ENCODE data around the gene GALNT18. TPM values are rescaled to one million over a fixed set of nuclear protein-coding genes. Genes with fewer than 3 reads are reported as not detected.
A peak's percentile ranks its signal among the peaks of the same experiment; 100 is the strongest.

GALNT18 gene
- total RNA-seq, 1 donor from 2014 or later, result 2.1 TPM

DNA sequence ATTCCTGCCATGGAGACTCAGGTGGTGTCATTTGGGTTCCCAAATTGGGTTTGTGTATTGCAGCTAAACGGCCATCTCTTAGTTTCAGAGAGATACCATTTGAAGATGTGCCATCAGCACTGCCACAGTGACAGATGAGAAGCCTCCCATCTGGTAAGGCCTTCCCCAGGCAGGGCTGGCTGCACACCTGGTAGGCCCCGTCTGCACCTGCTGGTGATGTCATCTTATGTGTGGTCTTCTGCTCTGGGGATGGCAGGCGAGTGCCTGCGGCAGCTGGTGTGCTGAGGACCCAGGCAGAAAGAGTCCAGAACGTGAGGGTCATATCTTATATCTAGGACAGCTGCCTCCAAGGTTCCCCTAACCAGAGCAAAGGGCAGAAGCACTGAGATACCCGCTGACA lies 369.4 kb downstream of the GALNT18 start:
- no peak overlapping the region for H3K27ac Mint-ChIP-seq
- peaks cover 5% of the 10 kb centered on the region for H3K27me3 Mint-ChIP-seq
- no peak for DNase-seq (ENCODE audit: low spot score, unreplicated experiment)
- H3K4me3 Mint-ChIP-seq (ENCODE audit: low read depth), result no peak overlapping the region
- H3K9me3 Mint-ChIP-seq (ENCODE audit: low read depth), result no peaks in the 10 kb centered on the region
- H3K36me3 Mint-ChIP-seq (ENCODE audit: insufficient read depth), result no peaks in the 10 kb centered on the region
- peaks cover under 1% of the 10 kb centered on the region for H3K4me1 Mint-ChIP-seq (ENCODE audit: low read depth)
- TF ChIP-seq, protein P1, sequence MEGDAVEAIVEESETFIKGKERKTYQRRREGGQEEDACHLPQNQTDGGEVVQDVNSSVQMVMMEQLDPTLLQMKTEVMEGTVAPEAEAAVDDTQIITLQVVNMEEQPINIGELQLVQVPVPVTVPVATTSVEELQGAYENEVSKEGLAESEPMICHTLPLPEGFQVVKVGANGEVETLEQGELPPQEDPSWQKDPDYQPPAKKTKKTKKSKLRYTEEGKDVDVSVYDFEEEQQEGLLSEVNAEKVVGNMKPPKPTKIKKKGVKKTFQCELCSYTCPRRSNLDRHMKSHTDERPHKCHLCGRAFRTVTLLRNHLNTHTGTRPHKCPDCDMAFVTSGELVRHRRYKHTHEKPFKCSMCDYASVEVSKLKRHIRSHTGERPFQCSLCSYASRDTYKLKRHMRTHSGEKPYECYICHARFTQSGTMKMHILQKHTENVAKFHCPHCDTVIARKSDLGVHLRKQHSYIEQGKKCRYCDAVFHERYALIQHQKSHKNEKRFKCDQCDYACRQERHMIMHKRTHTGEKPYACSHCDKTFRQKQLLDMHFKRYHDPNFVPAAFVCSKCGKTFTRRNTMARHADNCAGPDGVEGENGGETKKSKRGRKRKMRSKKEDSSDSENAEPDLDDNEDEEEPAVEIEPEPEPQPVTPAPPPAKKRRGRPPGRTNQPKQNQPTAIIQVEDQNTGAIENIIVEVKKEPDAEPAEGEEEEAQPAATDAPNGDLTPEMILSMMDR (IDR thresholded peaks at IDR 0.05; ENCODE audit: unreplicated experiment), result no peak

DNA sequence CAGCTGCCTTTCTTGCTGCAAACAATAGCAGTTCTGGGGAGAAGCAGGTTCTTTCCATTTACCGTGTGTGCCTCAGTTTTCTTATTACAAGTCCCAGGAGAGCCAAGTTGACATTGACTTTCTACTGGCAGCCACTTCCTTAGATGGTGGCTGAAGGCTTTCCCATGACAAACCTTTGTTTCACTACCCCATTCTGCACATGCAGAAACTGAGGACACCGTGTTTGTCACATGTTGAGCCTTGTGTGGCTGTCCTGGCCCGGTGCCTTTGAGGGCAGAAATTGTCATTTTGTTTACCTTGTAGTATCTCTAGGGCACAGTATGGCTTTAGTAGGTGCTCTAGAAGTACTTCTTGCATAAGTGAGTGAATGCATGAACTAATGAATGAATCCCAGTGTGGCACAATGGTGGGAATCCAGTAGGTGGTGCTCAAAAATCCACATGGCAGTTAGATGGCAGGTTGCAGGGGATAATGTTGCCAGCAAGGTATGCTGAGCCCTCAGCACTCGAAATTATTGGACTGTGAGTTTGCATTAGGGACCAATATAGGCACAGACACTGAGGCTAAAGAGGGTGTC lies 370.3 kb downstream of the GALNT18 start:
- peaks cover 3% of the 10 kb centered on the region for H3K4me1 Mint-ChIP-seq (ENCODE audit: low read depth)
- peaks cover 5% of the 10 kb centered on the region for H3K27me3 Mint-ChIP-seq
- TF ChIP-seq, protein P1 (IDR thresholded peaks at IDR 0.05; ENCODE audit: unreplicated experiment), result no peak
- DNase-seq (ENCODE audit: low spot score, unreplicated experiment), result no peak
- H3K27ac Mint-ChIP-seq, result no peak overlapping the region
- no peaks in the 10 kb centered on the region for H3K9me3 Mint-ChIP-seq (ENCODE audit: low read depth)
- peaks cover 1% of the 10 kb centered on the region for H3K36me3 Mint-ChIP-seq (ENCODE audit: insufficient read depth)
- H3K4me3 Mint-ChIP-seq (ENCODE audit: low read depth), result no peak overlapping the region

DNA sequence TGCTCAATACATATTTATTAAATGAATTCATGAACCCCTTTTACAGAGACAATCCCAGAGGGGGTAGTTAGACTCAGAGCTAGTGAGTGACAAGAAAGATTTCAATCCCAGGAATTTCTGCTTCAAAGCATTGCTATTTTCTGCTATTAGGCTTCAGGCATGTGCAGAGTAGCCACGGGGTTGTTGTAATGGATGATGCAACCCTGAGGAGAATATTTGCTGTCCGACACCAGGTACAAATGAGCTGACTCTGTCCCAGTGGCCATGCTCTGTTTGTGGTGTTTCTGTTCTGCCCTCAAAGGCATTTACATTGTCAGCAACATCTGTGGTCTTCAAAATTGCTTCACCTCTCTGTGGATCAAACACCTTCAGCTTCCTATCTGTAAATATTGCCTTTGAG lies 371.3 kb downstream of the GALNT18 start:
- Mint-ChIP-seq H3K4me1 (ENCODE audit: low read depth) (peaks cover 3% of the 10 kb centered on the region), H3K27me3 (peaks cover 5% of the 10 kb centered on the region), H3K36me3 (ENCODE audit: insufficient read depth) (peaks cover 1% of the 10 kb centered on the region), H3K9me3 (ENCODE audit: low read depth) (no peaks in the 10 kb centered on the region), H3K4me3 (ENCODE audit: low read depth) (no peak overlapping the region), H3K27ac (no peak overlapping the region)
- DNase-seq (ENCODE audit: low spot score, unreplicated experiment), result no peak
- TF ChIP-seq, protein P1 (IDR thresholded peaks at IDR 0.05; ENCODE audit: unreplicated experiment), result no peak

DNA sequence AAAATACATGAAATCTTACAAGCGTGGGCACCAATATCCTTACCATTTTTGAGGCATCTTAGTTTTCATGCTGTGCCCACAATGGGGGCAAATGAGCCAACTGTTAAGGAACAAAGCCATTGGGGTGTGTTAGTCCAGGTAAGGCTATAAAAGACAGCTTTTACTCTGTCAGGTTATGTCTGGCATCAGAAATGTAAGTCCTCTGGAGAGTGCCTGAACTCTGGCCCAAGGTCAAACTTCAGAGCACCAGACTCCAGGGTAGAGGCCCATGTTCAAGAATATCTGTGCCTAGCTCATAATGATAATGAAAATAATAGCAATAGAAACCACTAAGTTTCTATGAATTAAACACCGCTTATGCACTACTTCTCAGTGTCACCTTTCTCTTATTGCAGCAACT lies 374.2 kb downstream of the GALNT18 start:
- Mint-ChIP-seq H3K27me3 (no peaks in the 10 kb centered on the region), H3K9me3 (ENCODE audit: low read depth) (no peaks in the 10 kb centered on the region), H3K4me3 (ENCODE audit: low read depth) (no peak overlapping the region), H3K27ac (peak overlapping the region; percentile 98), H3K4me1 (ENCODE audit: low read depth) (peaks cover 8% of the 10 kb centered on the region), H3K36me3 (ENCODE audit: insufficient read depth) (peaks cover 1% of the 10 kb centered on the region)
- no peak for DNase-seq (ENCODE audit: low spot score, unreplicated experiment)
- TF ChIP-seq, protein P1 (IDR thresholded peaks at IDR 0.05; ENCODE audit: unreplicated experiment), result no peak

DNA sequence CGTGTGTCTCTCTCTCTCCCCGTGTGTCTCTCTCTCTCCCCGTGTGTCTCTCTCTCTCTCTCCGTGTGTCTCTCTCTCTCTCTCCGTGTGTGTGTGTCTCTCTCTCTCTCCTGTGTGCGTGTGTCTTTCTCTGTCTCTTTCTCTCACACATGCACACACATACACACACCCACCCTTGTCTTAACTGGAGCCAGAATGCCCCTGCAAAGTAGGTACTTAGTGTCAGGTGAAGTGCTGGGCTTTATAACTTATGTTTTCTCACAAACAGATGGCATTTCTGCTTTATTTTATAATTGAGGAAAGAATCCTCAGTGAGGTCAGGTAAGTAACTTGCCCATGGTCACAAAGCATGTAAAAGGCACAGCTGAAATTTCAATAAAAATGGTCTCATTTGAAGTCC lies 374.7 kb downstream of the GALNT18 start:
- no peaks in the 10 kb centered on the region for H3K9me3 Mint-ChIP-seq (ENCODE audit: low read depth)

More for the DNA sequence above, 374.7 kb downstream of the GALNT18 start:
- H3K4me3 Mint-ChIP-seq (ENCODE audit: low read depth), result no peak overlapping the region
- DNase-seq (ENCODE audit: low spot score, unreplicated experiment), result no peak
- TF ChIP-seq, protein P1 (IDR thresholded peaks at IDR 0.05; ENCODE audit: unreplicated experiment), result no peak
- peaks cover 8% of the 10 kb centered on the region for H3K4me1 Mint-ChIP-seq (ENCODE audit: low read depth)
- peak overlapping the region; percentile 98 for H3K27ac Mint-ChIP-seq
- no peaks in the 10 kb centered on the region for H3K27me3 Mint-ChIP-seq
- H3K36me3 Mint-ChIP-seq (ENCODE audit: insufficient read depth), result peaks cover 1% of the 10 kb centered on the region

All from progenitor cell of endocrine pancreas (in vitro differentiated cells).